Panc1 (cell line): ENCODE measurements around the gene LIPN. TPM values are rescaled to one million over a fixed set of nuclear protein-coding genes. Genes with fewer than 3 reads are reported as not detected.

Experiments used
- ATAC-seq: fragments of 200-7000 bp; cut with Tn5 transposase; 2 replicates; pipeline ENCODE4 v1.9.1; 2020; ENCODE audit warnings: mild to moderate bottlenecking, moderate library complexity
- BruUV-seq: library from RNA; stranded (reverse); fragments of 400-500 nt; replicated peaks from 2 replicates; lab custom pipeline; 2021; lab: Mats Ljungman, UMichigan
- CTCF ChIA-PET: fragments of 300-600 bp; sonication (Branson Sonifier 250); formaldehyde crosslinking; loops from one replicate; lab custom pipeline; 2022; ENCODE audit warnings: antibody characterized with exemption; lab: Charles Lee
- POLR2A ChIA-PET: fragments of 300-600 bp; sonication (Branson Sonifier 250); formaldehyde crosslinking; loops from one replicate; lab custom pipeline; 2022; ENCODE audit warnings: antibody characterized with exemption; lab: Charles Lee
- DNase-seq: peaks from one replicate; pipeline ENCODE4 v3.0.0-alpha.2; 2010; ENCODE audit warnings: low read depth, low spot score
- H3K27ac ChIP-seq: 2 replicates; pipeline ENCODE4 v1.5.1; 2011; ENCODE audit warnings: mild to moderate bottlenecking, low read length, inconsistent platforms
- H3K27me3 ChIP-seq: fragments of 200-500 bp; sonication (Bioruptor generic); 2 replicates; pipeline ENCODE4 v1.6.0; 2014; ENCODE audit warnings: low read length, inconsistent platforms; ENCODE audit not compliant: control insufficient read depth, insufficient read depth
- H3K36me3 ChIP-seq: fragments of 200-500 bp; sonication (Bioruptor generic); 2 replicates; pipeline ENCODE4 v1.5.1; 2014; ENCODE audit warnings: inconsistent platforms, mild to moderate bottlenecking, low read length, moderate library complexity; ENCODE audit not compliant: control insufficient read depth, insufficient read depth
- H3K4me1 ChIP-seq: 2 replicates; pipeline ENCODE4 v1.5.1; 2011; ENCODE audit warnings: inconsistent platforms, mild to moderate bottlenecking, low read length, moderate library complexity; ENCODE audit not compliant: control insufficient read depth, insufficient read depth
- H3K4me3 ChIP-seq, 2 experiments: 2 replicates each; pipeline ENCODE4 v1.5.1; 2011 to 2012; ENCODE audit warnings: low read depth in 2 of 2, low read length in 2 of 2, mild to moderate bottlenecking in 2 of 2, inconsistent platforms in 1 of 2, moderate library complexity in 1 of 2
- H3K9me3 ChIP-seq: fragments of 200-500 bp; sonication (Bioruptor generic); 2 replicates; pipeline ENCODE4 v1.5.1; 2014; ENCODE audit warnings: low read depth, mild to moderate bottlenecking, inconsistent platforms, low read length, moderate library complexity; ENCODE audit not compliant: control insufficient read depth, insufficient read depth
- POLR2AphosphoS5 ChIP-seq: IDR thresholded peaks from 2 replicates; pipeline ENCODE4 v1.6.1; 2012; ENCODE audit warnings: mild to moderate bottlenecking, low read depth, low read length, moderate library complexity
- REST ChIP-seq, 2 experiments: IDR thresholded peaks; 2 replicates each; pipeline ENCODE4 v1.6.1; 2011 to 2012; ENCODE audit warnings: low read depth in 2 of 2, control low read depth in 1 of 2, low read length in 1 of 2, mild to moderate bottlenecking in 1 of 2, moderate library complexity in 1 of 2; ENCODE audit not compliant: insufficient read depth in 1 of 2
- SIN3A ChIP-seq: IDR thresholded peaks from 2 replicates; pipeline ENCODE4 v1.6.1; 2012; ENCODE audit warnings: low read depth, mild to moderate bottlenecking, low read length, moderate library complexity, borderline replicate concordance; ENCODE audit not compliant: insufficient read depth
- TCF7L2 ChIP-seq: IDR thresholded peaks from 2 replicates; pipeline ENCODE4 v1.6.1; 2011; ENCODE audit warnings: mild to moderate bottlenecking, low read depth, low read length, inconsistent platforms
- in situ Hi-C: cut with HindIII; loops from 2 replicates; pipeline ENCODE4 v1.10.0; 2016; ENCODE audit warnings: low sequenced_read_pairs, low pct_unique_long_range_greater_than_20kb
- intact Hi-C: fragments of 100-400 bp; cut with micrococcal nuclease; formaldehyde crosslinking; loops from one replicate; pipeline ENCODE4 v1.10.0; 2022; ENCODE audit not compliant: unreplicated experiment
- total RNA-seq: library from RNA; stranded (reverse); gene quantifications from one replicate; pipeline ENCODE4 v1.2.1, GENCODE V29; 2021; ENCODE audit not compliant: unreplicated experiment
- TF ChIP-seq, protein P1 (sequence below): fragments of 450-650 bp; IDR thresholded peaks from 2 replicates; pipeline ENCODE4 v1.5.1; 2017; ENCODE audit warnings: mild to moderate bottlenecking

LIPN gene
- total RNA-seq, 1 experiment from 2014 or later = not detected

DNA sequence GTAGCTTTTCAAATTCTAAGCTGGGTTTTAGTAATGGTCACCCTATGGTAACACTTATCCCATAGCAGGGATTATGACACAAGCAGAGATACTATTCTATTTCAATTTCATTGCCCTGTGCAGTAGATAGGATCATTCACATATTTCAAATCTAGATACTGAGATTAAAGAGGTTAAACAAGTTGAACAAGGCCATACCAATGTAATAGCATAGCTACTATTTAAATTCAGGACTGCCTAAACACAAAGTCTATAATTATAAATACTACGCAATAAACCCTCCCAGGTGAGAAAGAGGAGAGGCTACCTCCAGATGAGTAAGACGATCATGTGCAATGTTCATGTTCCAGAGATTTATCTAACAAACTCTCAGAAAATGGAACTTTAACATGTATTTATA is 43.8 kb downstream of the LIPN start:
- in situ Hi-C loops = no loop called here

GRCh38 chr10:88804083-88804812 is 44.4 kb downstream of the LIPN start:
- DNase-seq (no peak), ATAC-seq (no peak)
- in situ Hi-C loops (no loop called here), intact Hi-C loops (no loop called here)
- TF ChIP-seq REST (IDR thresholded peaks at IDR 0.05; ENCODE audit: insufficient read depth in 1 of 2, low read depth in 2 of 2, low read length in 1 of 2) (no peak), SIN3A (no peak), POLR2AphosphoS5 (no peak), TCF7L2 (no peak)
- TF ChIP-seq, protein P1, sequence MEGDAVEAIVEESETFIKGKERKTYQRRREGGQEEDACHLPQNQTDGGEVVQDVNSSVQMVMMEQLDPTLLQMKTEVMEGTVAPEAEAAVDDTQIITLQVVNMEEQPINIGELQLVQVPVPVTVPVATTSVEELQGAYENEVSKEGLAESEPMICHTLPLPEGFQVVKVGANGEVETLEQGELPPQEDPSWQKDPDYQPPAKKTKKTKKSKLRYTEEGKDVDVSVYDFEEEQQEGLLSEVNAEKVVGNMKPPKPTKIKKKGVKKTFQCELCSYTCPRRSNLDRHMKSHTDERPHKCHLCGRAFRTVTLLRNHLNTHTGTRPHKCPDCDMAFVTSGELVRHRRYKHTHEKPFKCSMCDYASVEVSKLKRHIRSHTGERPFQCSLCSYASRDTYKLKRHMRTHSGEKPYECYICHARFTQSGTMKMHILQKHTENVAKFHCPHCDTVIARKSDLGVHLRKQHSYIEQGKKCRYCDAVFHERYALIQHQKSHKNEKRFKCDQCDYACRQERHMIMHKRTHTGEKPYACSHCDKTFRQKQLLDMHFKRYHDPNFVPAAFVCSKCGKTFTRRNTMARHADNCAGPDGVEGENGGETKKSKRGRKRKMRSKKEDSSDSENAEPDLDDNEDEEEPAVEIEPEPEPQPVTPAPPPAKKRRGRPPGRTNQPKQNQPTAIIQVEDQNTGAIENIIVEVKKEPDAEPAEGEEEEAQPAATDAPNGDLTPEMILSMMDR = no peak
- Histone ChIP-seq H3K36me3 (no peaks in the 10 kb centered on the region), H3K4me3 (no peak overlapping the region), H3K27me3 (no peaks in the 10 kb centered on the region), H3K9me3 (no peaks in the 10 kb centered on the region), H3K27ac (no peak overlapping the region), H3K4me1 (no peaks in the 10 kb centered on the region)
- ChIA-PET POLR2A (no interaction called here), CTCF (no interaction called here)
- BruUV-seq = no TSS peak

More for the DNA sequence above, 43.8 kb downstream of the LIPN start:
- H3K4me3 ChIP-seq = no peak overlapping the region
- no peak overlapping the region for H3K27ac ChIP-seq
- no peaks in the 10 kb centered on the region for H3K27me3 ChIP-seq
- H3K4me1 ChIP-seq = no peaks in the 10 kb centered on the region
- no TSS peak for BruUV-seq
- intact Hi-C loops = no loop called here
- H3K9me3 ChIP-seq = no peaks in the 10 kb centered on the region
- TF ChIP-seq, protein P1 = no peak
- TF ChIP-seq TCF7L2 (no peak), POLR2AphosphoS5 (no peak), REST (IDR thresholded peaks at IDR 0.05; ENCODE audit: insufficient read depth in 1 of 2, low read depth in 2 of 2, low read length in 1 of 2) (no peak)
- POLR2A ChIA-PET = no interaction called here
- CTCF ChIA-PET = no interaction called here
- DNase-seq = no peak
- H3K36me3 ChIP-seq = no peaks in the 10 kb centered on the region
- ATAC-seq = no peak
